Smooth muscle cell (in vitro differentiated cells): ENCODE data around the gene SPANXD. TPM values are rescaled to one million over a fixed set of nuclear protein-coding genes. Genes with fewer than 3 reads are reported as not detected.

Experiments used
- DNase-seq: peaks from one replicate; lab custom pipeline; 2025; ENCODE audit not compliant: unreplicated experiment; lab: John Stamatoyannopoulos, UW
- H2AFZ ChIP-seq: fragments of 200-600 bp; sonication (generic); 2 replicates; pipeline ENCODE4 v1.6.0; 2016; ENCODE audit warnings: antibody characterized with exemption, low read depth, mild to moderate bottlenecking
- H3F3A ChIP-seq: fragments of 200-600 bp; sonication (generic); 2 replicates; pipeline ENCODE4 v1.6.0; 2017; ENCODE audit warnings: antibody characterized with exemption, low read depth
- H3K27ac ChIP-seq: fragments of 200-600 bp; sonication (generic); 2 replicates; pipeline ENCODE4 v1.5.1; 2016; ENCODE audit warnings: low read depth, mild to moderate bottlenecking
- H3K27me3 ChIP-seq: fragments of 200-600 bp; sonication (generic); 2 replicates; pipeline ENCODE4 v1.6.1; 2016; ENCODE audit warnings: low read depth, mild to moderate bottlenecking
- H3K36me3 ChIP-seq: fragments of 200-600 bp; sonication (generic); 2 replicates; pipeline ENCODE4 v1.5.1; 2016; ENCODE audit warnings: low read depth
- H3K4me1 ChIP-seq: fragments of 200-600 bp; sonication (generic); 2 replicates; pipeline ENCODE4 v1.5.1; 2016; ENCODE audit warnings: low read depth
- H3K4me2 ChIP-seq: fragments of 200-600 bp; sonication (generic); 2 replicates; pipeline ENCODE4 v1.6.0; 2016; ENCODE audit warnings: mild to moderate bottlenecking
- H3K4me3 ChIP-seq: fragments of 200-600 bp; sonication (generic); 2 replicates; pipeline ENCODE4 v1.5.1; 2016; ENCODE audit warnings: mild to moderate bottlenecking
- H3K79me2 ChIP-seq: fragments of 200-600 bp; sonication (generic); 2 replicates; pipeline ENCODE4 v1.6.0; 2016; ENCODE audit warnings: low read depth, mild to moderate bottlenecking
- H3K9ac ChIP-seq: fragments of 200-600 bp; sonication (generic); 2 replicates; pipeline ENCODE4 v1.6.0; 2016; ENCODE audit warnings: low read depth
- H3K9me3 ChIP-seq: fragments of 200-600 bp; sonication (generic); replicated peaks from 2 replicates; pipeline ENCODE4 v1.5.1; 2016; ENCODE audit warnings: low read depth
- H4K20me1 ChIP-seq: fragments of 200-600 bp; sonication (generic); 2 replicates; pipeline ENCODE4 v1.6.0; 2016; ENCODE audit warnings: low read depth
- WGBS: methylation state at CpG from one replicate; pipeline ENCODE4 v1.1.7; 2016; ENCODE audit warnings: low lambda C conversion rate; 5-methylcytosine and 5-hydroxymethylcytosine counted together
- polyA plus RNA-seq: library from polyadenylated mRNA; unstranded; fragments of >200 nt; fragmentation: Nextera tagmentation; extraction: Ambion mirVana; gene quantifications from 2 replicates; pipeline ENCODE4 v1.2.1, GENCODE V29; 2016
- total RNA-seq: library from RNA; depleted of rRNA; stranded (reverse); fragments of >200 nt; gene quantifications from 2 replicates; pipeline ENCODE4 v1.2.3, GENCODE V29; 2014
- TF ChIP-seq, protein P1 (sequence below): fragments of 200-600 bp; sonication (generic); IDR thresholded peaks from 2 replicates; pipeline ENCODE4 v1.5.1; 2017; ENCODE audit warnings: borderline replicate concordance, mild to moderate bottlenecking, antibody characterized with exemption; ENCODE audit not compliant: insufficient read depth, poor library complexity, severe bottlenecking

SPANXD gene
- total and polyA plus RNA-seq, 2 experiments from 2014 or later = not detected

DNA sequence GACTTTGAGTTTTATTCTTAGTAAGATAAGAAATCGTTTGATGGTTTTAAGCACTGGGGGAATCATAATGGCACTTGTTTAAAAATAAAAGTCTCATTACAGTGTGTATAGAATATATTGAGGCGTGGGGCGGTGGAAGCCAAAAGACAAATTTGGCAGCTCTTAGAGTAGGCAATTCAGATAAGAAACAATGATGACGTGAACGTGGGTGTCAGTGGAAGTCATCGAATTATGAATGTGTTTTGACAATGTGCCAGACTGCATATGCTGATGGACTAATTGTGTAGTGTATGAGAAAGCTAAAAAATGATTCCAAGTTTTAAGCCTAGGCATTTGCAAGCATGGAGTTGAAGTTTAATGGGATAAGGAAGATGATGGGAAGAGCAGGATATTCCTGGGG, 35.8 kb downstream of the SPANXD start:
- no peaks in the 10 kb centered on the region for H3K4me1 ChIP-seq
- H3K4me3 ChIP-seq = no peak overlapping the region
- WGBS = 67% methylated on average over 6 of the region's 6 CpGs
- H3K27me3 ChIP-seq = no peaks in the 10 kb centered on the region
- no peak overlapping the region for H3K4me2 ChIP-seq
- DNase-seq = no peak
- H3F3A ChIP-seq = no peaks in the 10 kb centered on the region
- H3K9me3 ChIP-seq = no peaks in the 10 kb centered on the region
- no peaks in the 10 kb centered on the region for H4K20me1 ChIP-seq
- TF ChIP-seq, protein P1, sequence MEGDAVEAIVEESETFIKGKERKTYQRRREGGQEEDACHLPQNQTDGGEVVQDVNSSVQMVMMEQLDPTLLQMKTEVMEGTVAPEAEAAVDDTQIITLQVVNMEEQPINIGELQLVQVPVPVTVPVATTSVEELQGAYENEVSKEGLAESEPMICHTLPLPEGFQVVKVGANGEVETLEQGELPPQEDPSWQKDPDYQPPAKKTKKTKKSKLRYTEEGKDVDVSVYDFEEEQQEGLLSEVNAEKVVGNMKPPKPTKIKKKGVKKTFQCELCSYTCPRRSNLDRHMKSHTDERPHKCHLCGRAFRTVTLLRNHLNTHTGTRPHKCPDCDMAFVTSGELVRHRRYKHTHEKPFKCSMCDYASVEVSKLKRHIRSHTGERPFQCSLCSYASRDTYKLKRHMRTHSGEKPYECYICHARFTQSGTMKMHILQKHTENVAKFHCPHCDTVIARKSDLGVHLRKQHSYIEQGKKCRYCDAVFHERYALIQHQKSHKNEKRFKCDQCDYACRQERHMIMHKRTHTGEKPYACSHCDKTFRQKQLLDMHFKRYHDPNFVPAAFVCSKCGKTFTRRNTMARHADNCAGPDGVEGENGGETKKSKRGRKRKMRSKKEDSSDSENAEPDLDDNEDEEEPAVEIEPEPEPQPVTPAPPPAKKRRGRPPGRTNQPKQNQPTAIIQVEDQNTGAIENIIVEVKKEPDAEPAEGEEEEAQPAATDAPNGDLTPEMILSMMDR = no peak
- no peak overlapping the region for H3K9ac ChIP-seq
- no peaks in the 10 kb centered on the region for H3K79me2 ChIP-seq
- no peak overlapping the region for H2AFZ ChIP-seq
- no peaks in the 10 kb centered on the region for H3K36me3 ChIP-seq
- no peak overlapping the region for H3K27ac ChIP-seq

DNA sequence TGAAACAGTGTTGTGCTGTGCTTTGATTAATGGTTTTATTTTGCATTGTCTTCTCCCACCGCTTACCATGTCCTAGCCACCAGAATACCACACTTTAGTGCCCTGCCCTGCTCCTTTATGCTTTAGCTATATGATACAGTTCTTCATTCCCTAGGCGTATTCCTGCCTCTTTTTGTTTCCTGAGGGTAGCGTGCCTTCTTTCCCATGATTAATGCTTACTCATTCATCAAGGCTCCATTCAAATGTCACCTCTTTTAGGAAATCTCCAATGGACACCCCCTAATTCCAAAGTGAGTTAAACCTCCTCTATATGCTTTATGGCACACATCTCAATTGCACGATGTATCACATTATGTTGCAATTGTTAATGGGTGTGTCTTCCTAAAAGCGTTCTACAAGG, 46.3 kb downstream of the SPANXD start:
- no peak overlapping the region for H3K4me3 ChIP-seq
- TF ChIP-seq, protein P1 = no peak
- no peak overlapping the region for H3K4me2 ChIP-seq
- H3K27me3 ChIP-seq = no peaks in the 10 kb centered on the region
- no peaks in the 10 kb centered on the region for H3K9me3 ChIP-seq
- H2AFZ ChIP-seq = no peak overlapping the region
- no peak overlapping the region for H3K27ac ChIP-seq
- 80% methylated on average over 5 of the region's 5 CpGs for WGBS
- DNase-seq = no peak
- no peaks in the 10 kb centered on the region for H4K20me1 ChIP-seq
- H3K79me2 ChIP-seq = no peaks in the 10 kb centered on the region
- H3K36me3 ChIP-seq = no peaks in the 10 kb centered on the region
- no peaks in the 10 kb centered on the region for H3K4me1 ChIP-seq
- H3K9ac ChIP-seq = no peak overlapping the region
- H3F3A ChIP-seq = no peaks in the 10 kb centered on the region

Other genes starting within 250 kb of the SPANXD start
- gene SPANXA1, start 114.0 kb downstream of the SPANXD start, total RNA-seq = not detected in 2 replicates
- not detected in 2 replicates for gene SPANXA1, start 114.0 kb downstream of the SPANXD start, polyA plus RNA-seq
- gene SPANXA2, start 109.0 kb downstream of the SPANXD start, total RNA-seq = not detected in 2 replicates
- gene SPANXA2, start 109.0 kb downstream of the SPANXD start, polyA plus RNA-seq = not detected in 2 replicates
- not detected in 2 replicates for gene MAGEC3, start 139.6 kb upstream of the SPANXD start, total RNA-seq
- gene MAGEC3, start 139.6 kb upstream of the SPANXD start, polyA plus RNA-seq = not detected in 2 replicates
- gene MAGEC1, start 205.2 kb upstream of the SPANXD start, total RNA-seq = not detected in 2 replicates
- gene MAGEC1, start 205.2 kb upstream of the SPANXD start, polyA plus RNA-seq = not detected in 2 replicates